ENCODE measurements around the gene ZNF555. TPM values are rescaled to one million over a fixed set of nuclear protein-coding genes. Genes with fewer than 3 reads are reported as not detected.

ZNF555 gene
- total and polyA plus RNA-seq, 9 of the 15 experiments (the other 6 are each of a cell fraction or from before 2014, with no cell fraction given): 2.0 to 6.7 (median 5.4) TPM

DNA sequence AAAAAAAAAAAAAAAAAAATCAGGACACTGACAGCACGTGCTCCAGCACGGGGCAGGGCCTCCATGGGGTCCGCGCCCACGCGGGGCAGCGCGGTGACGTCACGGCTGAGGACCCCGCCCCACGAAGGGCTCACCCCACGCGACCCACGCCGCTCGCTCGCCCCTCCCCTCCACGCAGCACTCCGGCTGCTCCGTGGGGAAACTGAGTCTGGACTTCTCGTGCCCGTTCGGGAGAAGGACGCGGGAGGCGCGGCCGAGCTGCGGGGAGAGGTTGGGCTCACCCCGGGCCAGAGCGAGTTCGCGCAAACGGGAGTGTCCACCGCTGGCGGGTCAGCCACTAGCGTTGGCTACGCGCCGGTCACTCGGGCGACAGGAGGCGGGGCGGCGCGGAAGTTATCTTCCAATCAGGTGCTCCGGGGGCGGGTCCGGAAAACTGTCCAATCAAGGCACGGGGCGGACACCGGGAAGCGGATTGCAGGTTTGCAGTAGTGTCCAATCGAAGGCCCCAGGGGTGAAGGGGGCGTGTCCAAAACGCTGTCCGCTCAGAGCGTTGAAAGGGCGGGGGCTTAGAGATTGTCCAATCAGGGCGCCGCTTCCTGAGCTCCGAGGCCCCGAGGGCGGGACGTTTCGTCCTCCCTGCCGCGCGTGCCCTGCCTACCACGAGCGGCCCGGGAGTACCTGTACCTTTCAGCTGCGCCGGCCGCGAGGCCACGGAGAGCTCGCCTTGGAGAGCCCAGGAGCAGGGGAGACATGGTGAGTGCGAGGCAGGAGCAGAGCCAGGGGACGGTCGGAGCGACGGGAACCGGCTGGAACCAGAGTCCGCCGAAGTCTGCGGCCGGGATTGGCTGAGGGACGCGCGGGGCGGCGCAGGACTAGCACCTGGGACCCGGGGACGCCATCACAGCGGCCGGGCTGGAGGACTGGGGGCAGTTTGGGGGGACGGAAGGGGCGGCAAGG lies 59.3 kb downstream of the ZNF555 start, which contains the start of gene ZNF57 (continued):
- TF ChIP-seq, protein P1, sequence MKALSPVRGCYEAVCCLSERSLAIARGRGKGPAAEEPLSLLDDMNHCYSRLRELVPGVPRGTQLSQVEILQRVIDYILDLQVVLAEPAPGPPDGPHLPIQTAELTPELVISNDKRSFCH (CRISPR knock-in tag; IDR thresholded peaks at IDR 0.05): no peak
- TF ChIP-seq, protein P1 (tag; IDR thresholded peaks at IDR 0.05): no peak
- TF ChIP-seq ZNF79 (CRISPR knock-in tag; IDR thresholded peaks at IDR 0.05; ENCODE audit: low read depth) (no peak), ZNF212 (CRISPR knock-in tag; IDR thresholded peaks at IDR 0.05) (no peak), ZNF830 (CRISPR knock-in tag; IDR thresholded peaks at IDR 0.05) (no peak), RAD51 (IDR thresholded peaks at IDR 0.05; ENCODE audit: borderline replicate concordance, low read depth) (no peak), U2AF1 (optimal IDR thresholded peaks at IDR 0.05; ENCODE audit: low read depth, low read length) (peak; percentile 56), KAT8 (IDR thresholded peaks at IDR 0.05; ENCODE audit: low read depth) (no peak), ZNF282 (CRISPR knock-in tag; IDR thresholded peaks at IDR 0.05) (no peak), ZNF75A (CRISPR knock-in tag; IDR thresholded peaks at IDR 0.05) (no peak), RFX5 (IDR thresholded peaks at IDR 0.05; ENCODE audit: low read depth, low read length) (no peak), PHTF2 (CRISPR knock-in tag; IDR thresholded peaks at IDR 0.05) (no peak), NFIX (CRISPR knock-in tag; IDR thresholded peaks at IDR 0.05; ENCODE audit: low read depth) (no peak)
- TF ChIP-seq, protein P2, sequence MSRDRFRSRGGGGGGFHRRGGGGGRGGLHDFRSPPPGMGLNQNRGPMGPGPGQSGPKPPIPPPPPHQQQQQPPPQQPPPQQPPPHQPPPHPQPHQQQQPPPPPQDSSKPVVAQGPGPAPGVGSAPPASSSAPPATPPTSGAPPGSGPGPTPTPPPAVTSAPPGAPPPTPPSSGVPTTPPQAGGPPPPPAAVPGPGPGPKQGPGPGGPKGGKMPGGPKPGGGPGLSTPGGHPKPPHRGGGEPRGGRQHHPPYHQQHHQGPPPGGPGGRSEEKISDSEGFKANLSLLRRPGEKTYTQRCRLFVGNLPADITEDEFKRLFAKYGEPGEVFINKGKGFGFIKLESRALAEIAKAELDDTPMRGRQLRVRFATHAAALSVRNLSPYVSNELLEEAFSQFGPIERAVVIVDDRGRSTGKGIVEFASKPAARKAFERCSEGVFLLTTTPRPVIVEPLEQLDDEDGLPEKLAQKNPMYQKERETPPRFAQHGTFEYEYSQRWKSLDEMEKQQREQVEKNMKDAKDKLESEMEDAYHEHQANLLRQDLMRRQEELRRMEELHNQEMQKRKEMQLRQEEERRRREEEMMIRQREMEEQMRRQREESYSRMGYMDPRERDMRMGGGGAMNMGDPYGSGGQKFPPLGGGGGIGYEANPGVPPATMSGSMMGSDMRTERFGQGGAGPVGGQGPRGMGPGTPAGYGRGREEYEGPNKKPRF (IDR thresholded peaks at IDR 0.05; ENCODE audit: low read depth, low read length): no peak
- TF ChIP-seq, protein P3, sequence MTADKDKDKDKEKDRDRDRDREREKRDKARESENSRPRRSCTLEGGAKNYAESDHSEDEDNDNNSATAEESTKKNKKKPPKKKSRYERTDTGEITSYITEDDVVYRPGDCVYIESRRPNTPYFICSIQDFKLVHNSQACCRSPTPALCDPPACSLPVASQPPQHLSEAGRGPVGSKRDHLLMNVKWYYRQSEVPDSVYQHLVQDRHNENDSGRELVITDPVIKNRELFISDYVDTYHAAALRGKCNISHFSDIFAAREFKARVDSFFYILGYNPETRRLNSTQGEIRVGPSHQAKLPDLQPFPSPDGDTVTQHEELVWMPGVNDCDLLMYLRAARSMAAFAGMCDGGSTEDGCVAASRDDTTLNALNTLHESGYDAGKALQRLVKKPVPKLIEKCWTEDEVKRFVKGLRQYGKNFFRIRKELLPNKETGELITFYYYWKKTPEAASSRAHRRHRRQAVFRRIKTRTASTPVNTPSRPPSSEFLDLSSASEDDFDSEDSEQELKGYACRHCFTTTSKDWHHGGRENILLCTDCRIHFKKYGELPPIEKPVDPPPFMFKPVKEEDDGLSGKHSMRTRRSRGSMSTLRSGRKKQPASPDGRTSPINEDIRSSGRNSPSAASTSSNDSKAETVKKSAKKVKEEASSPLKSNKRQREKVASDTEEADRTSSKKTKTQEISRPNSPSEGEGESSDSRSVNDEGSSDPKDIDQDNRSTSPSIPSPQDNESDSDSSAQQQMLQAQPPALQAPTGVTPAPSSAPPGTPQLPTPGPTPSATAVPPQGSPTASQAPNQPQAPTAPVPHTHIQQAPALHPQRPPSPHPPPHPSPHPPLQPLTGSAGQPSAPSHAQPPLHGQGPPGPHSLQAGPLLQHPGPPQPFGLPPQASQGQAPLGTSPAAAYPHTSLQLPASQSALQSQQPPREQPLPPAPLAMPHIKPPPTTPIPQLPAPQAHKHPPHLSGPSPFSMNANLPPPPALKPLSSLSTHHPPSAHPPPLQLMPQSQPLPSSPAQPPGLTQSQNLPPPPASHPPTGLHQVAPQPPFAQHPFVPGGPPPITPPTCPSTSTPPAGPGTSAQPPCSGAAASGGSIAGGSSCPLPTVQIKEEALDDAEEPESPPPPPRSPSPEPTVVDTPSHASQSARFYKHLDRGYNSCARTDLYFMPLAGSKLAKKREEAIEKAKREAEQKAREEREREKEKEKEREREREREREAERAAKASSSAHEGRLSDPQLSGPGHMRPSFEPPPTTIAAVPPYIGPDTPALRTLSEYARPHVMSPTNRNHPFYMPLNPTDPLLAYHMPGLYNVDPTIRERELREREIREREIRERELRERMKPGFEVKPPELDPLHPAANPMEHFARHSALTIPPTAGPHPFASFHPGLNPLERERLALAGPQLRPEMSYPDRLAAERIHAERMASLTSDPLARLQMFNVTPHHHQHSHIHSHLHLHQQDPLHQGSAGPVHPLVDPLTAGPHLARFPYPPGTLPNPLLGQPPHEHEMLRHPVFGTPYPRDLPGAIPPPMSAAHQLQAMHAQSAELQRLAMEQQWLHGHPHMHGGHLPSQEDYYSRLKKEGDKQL (CRISPR knock-in tag; IDR thresholded peaks at IDR 0.05; ENCODE audit: borderline replicate concordance): 0 out of 2 replicates have a peak, but pooled peaks have one; percentile 43
- TF ChIP-seq, protein P4, sequence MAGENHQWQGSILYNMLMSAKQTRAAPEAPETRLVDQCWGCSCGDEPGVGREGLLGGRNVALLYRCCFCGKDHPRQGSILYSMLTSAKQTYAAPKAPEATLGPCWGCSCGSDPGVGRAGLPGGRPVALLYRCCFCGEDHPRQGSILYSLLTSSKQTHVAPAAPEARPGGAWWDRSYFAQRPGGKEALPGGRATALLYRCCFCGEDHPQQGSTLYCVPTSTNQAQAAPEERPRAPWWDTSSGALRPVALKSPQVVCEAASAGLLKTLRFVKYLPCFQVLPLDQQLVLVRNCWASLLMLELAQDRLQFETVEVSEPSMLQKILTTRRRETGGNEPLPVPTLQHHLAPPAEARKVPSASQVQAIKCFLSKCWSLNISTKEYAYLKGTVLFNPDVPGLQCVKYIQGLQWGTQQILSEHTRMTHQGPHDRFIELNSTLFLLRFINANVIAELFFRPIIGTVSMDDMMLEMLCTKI (IDR thresholded peaks at IDR 0.05; ENCODE audit: partially characterized antibody): no peak

Data from K562 (cell line).